K562 (cell line): ENCODE data around the gene SLC6A7. TPM values are rescaled to one million over a fixed set of nuclear protein-coding genes. Genes with fewer than 3 reads are reported as not detected.

Experiments used
- ATAC-seq: fragments of 200-7000 bp; cut with Tn5 transposase; 3 replicates; pipeline ENCODE4 v1.9.1; 2020; ENCODE audit warnings: moderate library complexity
- BruUV-seq: library from RNA; stranded (reverse); fragments of 400-500 nt; replicated peaks from 2 replicates; lab custom pipeline; 2021; lab: Mats Ljungman, UMichigan
- CTCF ChIA-PET: fragments of 300-600 bp; formaldehyde crosslinking; extraction: SDS; loops from one replicate; lab custom pipeline; 2021; ENCODE audit warnings: low intra/inter-chr PET ratio; lab: Yijun Ruan, JAX
- POLR2A ChIA-PET: fragments of 300-600, 350-650 bp; sonication (Branson Sonifier 250); formaldehyde crosslinking; extraction: SDS; loops from one replicate; lab custom pipeline; 2021; ENCODE audit warnings: antibody characterized with exemption, inconsistent platforms; lab: Yijun Ruan, JAX
- DNase-seq, 4 experiments: peaks; one replicate each; pipeline versions ENCODE4 v3.0.0 to v3.0.0-alpha.2; 2011 to 2018; ENCODE audit warnings: low spot score in 3 of 4, mixed read lengths in 3 of 4; ENCODE audit errors: extremely low read depth in 1 of 4
- FAIRE-seq: peaks from 2 replicates; lab custom pipeline; 2011; peaks lifted over from hg19 to GRCh38; lab: Jason Lieb, UNC
- H2AFZ ChIP-seq: 2 replicates; pipeline ENCODE4 v1.6.0; 2011; ENCODE audit warnings: low read depth, low read length, control low read depth, inconsistent platforms
- H3K27ac ChIP-seq: fragments of 200-600 bp; 3 replicates; pipeline ENCODE4 v1.8.0; 2011; ENCODE audit warnings: low read depth, mild to moderate bottlenecking, control low read depth, inconsistent platforms, low read length, moderate library complexity, mixed read lengths; ENCODE audit errors: extremely low read depth
- H3K27me3 ChIP-seq, 2 experiments: fragments of 300-600 bp in 1 of 2; 2 replicates in 1 of 2; 3 replicates in 1 of 2; pipeline versions ENCODE4 v1.6.0 to v1.8.0; 2011; ENCODE audit warnings: inconsistent platforms in 2 of 2, low read length in 2 of 2, mild to moderate bottlenecking in 1 of 2, mixed read lengths in 1 of 2, moderate library complexity in 1 of 2; ENCODE audit not compliant: control insufficient read depth in 2 of 2, insufficient read depth in 2 of 2
- H3K36me3 ChIP-seq: fragments of 300-600 bp; 3 replicates; pipeline ENCODE4 v1.8.0; 2011; ENCODE audit warnings: mild to moderate bottlenecking, low read length, inconsistent platforms; ENCODE audit not compliant: control insufficient read depth, insufficient read depth
- H3K4me1 ChIP-seq, 2 experiments: fragments of 200-600 bp in 1 of 2; replicated peaks in 1 of 2; 2 replicates in 1 of 2; 3 replicates in 1 of 2; pipeline versions ENCODE4 v1.5.1 to v1.8.0; 2011; ENCODE audit warnings: inconsistent platforms in 2 of 2, low read length in 2 of 2, mild to moderate bottlenecking in 1 of 2, mixed read lengths in 1 of 2, moderate library complexity in 1 of 2; ENCODE audit not compliant: control insufficient read depth in 2 of 2, insufficient read depth in 2 of 2
- H3K4me2 ChIP-seq: 2 replicates; pipeline ENCODE4 v1.6.1; 2011; ENCODE audit warnings: low read length, control low read depth, inconsistent platforms, mixed read lengths; ENCODE audit not compliant: insufficient read depth
- H3K4me3 ChIP-seq: fragments of 200-600 bp; sonication (generic), shearing (Covaris generic); 2 replicates; pipeline ENCODE4 v1.5.1; 2016; ENCODE audit warnings: control low read depth, inconsistent platforms
- H3K79me2 ChIP-seq: fragments of 200-600 bp; 3 replicates; pipeline ENCODE4 v1.8.0; 2011; ENCODE audit warnings: low read length, inconsistent platforms; ENCODE audit not compliant: control insufficient read depth, insufficient read depth
- H3K9ac ChIP-seq, 2 experiments: 2 replicates each; pipeline versions ENCODE4 v1.6.0 to v1.6.1; 2011; ENCODE audit warnings: low read depth in 2 of 2, low read length in 2 of 2, control low read depth in 1 of 2, inconsistent platforms in 1 of 2, mild to moderate bottlenecking in 1 of 2, mixed read lengths in 1 of 2; ENCODE audit not compliant: insufficient read depth in 1 of 2
- H3K9me1 ChIP-seq: one replicate; pipeline ENCODE4 v1.6.0; 2011; ENCODE audit warnings: inconsistent platforms, mild to moderate bottlenecking, low read length, moderate library complexity; ENCODE audit not compliant: control insufficient read depth, insufficient read depth
- H3K9me3 ChIP-seq: replicated peaks from 2 replicates; pipeline ENCODE4 v1.5.1; 2011; ENCODE audit warnings: low read depth, low read length, inconsistent platforms; ENCODE audit not compliant: control insufficient read depth, insufficient read depth
- H4K20me1 ChIP-seq: replicated peaks from 2 replicates; pipeline ENCODE4 v1.6.1; 2011; ENCODE audit warnings: low read length, inconsistent platforms, mixed read lengths; ENCODE audit not compliant: control insufficient read depth, insufficient read depth
- CEBPZ ChIP-seq: fragments of 150-350 bp; IDR thresholded peaks from 2 replicates; pipeline ENCODE4 v1.6.1; 2014; ENCODE audit warnings: low read depth, mild to moderate bottlenecking, low read length, borderline replicate concordance
- CHD1 ChIP-seq: fragments of 200-600 bp; sonication (generic); IDR thresholded peaks from one replicate; pipeline ENCODE4 v1.6.1; 2012; ENCODE audit warnings: mild to moderate bottlenecking, moderate library complexity, low read length, inconsistent platforms
- ERF ChIP-seq: fragments of 450-650 bp; formaldehyde crosslinking; IDR thresholded peaks from 2 replicates; pipeline ENCODE4 v1.4.0; 2020; ENCODE audit warnings: mild to moderate bottlenecking, mixed read lengths
- ETV1 ChIP-seq: fragments of 450-650 bp; conservative IDR thresholded peaks from 2 replicates; pipeline ENCODE4 v1.6.1; 2016; ENCODE audit warnings: missing genetic modification characterization, control low read depth, low read depth, missing compliant biosample characterization
- EZH2 ChIP-seq: IDR thresholded peaks from 2 replicates; pipeline ENCODE4 v1.6.1; 2012; ENCODE audit warnings: low read depth, mild to moderate bottlenecking, inconsistent platforms, low read length, borderline replicate concordance
- HDAC3 ChIP-seq: fragments of 450-650 bp; IDR thresholded peaks from 2 replicates; pipeline ENCODE4 v1.6.1; 2018; ENCODE audit warnings: borderline replicate concordance, mild to moderate bottlenecking, moderate library complexity; ENCODE audit not compliant: partially characterized antibody
- HMG20A ChIP-seq: fragments of 450-650 bp; formaldehyde crosslinking; conservative IDR thresholded peaks from 2 replicates; pipeline ENCODE4 v1.4.0; 2020; ENCODE audit warnings: mild to moderate bottlenecking, mixed read lengths
- HNRNPL ChIP-seq: fragments of 200-400 bp; formaldehyde crosslinking; IDR thresholded peaks from 2 replicates; pipeline ENCODE4 v1.6.1; 2017; ENCODE audit warnings: low read depth, mild to moderate bottlenecking, low read length
- POLR3A ChIP-seq: IDR thresholded peaks from 2 replicates; pipeline ENCODE4 v1.6.1; 2011; ENCODE audit warnings: borderline replicate concordance, mild to moderate bottlenecking, moderate library complexity; ENCODE audit not compliant: insufficient read length, insufficient read depth; ENCODE audit errors: extremely low read depth
- PRDM10 ChIP-seq: fragments of 450-650 bp; IDR thresholded peaks from 2 replicates; pipeline ENCODE4 v1.6.1; 2018; ENCODE audit not compliant: partially characterized antibody
- TCF7L2 ChIP-seq: fragments of 150-350 bp; IDR thresholded peaks from 2 replicates; pipeline ENCODE4 v1.6.1; 2016; ENCODE audit warnings: low read depth, mild to moderate bottlenecking, low read length, moderate library complexity
- TFAP4 ChIP-seq: sonication (generic); formaldehyde crosslinking; IDR thresholded peaks from 2 replicates; pipeline ENCODE4 v1.8.0; 2022; ENCODE audit warnings: missing genetic modification reagents, mild to moderate bottlenecking, moderate library complexity, borderline replicate concordance
- ZNF408 ChIP-seq: fragments of 250-450 bp; sonication (Bioruptor Pico); IDR thresholded peaks from 2 replicates; pipeline ENCODE4 v1.4.0; 2020; ENCODE audit warnings: low read depth, mild to moderate bottlenecking, moderate library complexity
- ZNF668 ChIP-seq: fragments of 250-450 bp; sonication (Bioruptor Pico); IDR thresholded peaks from 2 replicates; pipeline ENCODE4 v1.8.0; 2022; ENCODE audit warnings: mild to moderate bottlenecking, inconsistent platforms
- ZNF764 ChIP-seq: fragments of 250-450 bp; sonication (Bioruptor Pico); IDR thresholded peaks from 2 replicates; pipeline ENCODE4 v1.4.0; 2020; ENCODE audit warnings: low read depth, mild to moderate bottlenecking, moderate library complexity
- WGBS: fragments of 100-300 bp; shearing (Covaris generic); methylation state at CpG from one replicate; pipeline ENCODE4 v1.1.6; 2016; ENCODE audit warnings: low coverage, mixed read lengths; ENCODE audit not compliant: insufficient coverage; ENCODE audit errors: missing lambda C conversion rate; 5-methylcytosine and 5-hydroxymethylcytosine counted together
- in situ Hi-C: fragments of 300-500 bp; cut with MboI; formaldehyde crosslinking; loops from 4 replicates; pipeline ENCODE4 v1.15.0; 2018; ENCODE audit warnings: inconsistent platforms, mixed read lengths
- intact Hi-C: fragments of 100-400 bp; cut with micrococcal nuclease; formaldehyde crosslinking; loops from 2 replicates; pipeline ENCODE4 v1.14.2; 2022
- polyA plus RNA-seq, 8 experiments: library from polyadenylated mRNA; depleted of rRNA in 4 of 8; stranded (reverse) in 5 of 8; unstranded in 3 of 8; fragments of >200 nt; fragmentation: Nextera tagmentation in 2 of 8; fragmentation: Illumina TruSeq in 1 of 8; extraction: Ambion mirVana in 2 of 8; extraction: Trizol in 1 of 8; gene quantifications; 2 replicates each; pipeline versions ENCODE4 v1.2.1 to v1.2.3, GENCODE V29; 2011 to 2014; ENCODE audit warnings: inconsistent platforms in 1 of 8, missing spikeins in 1 of 8
- total RNA-seq, 7 experiments: library from RNA; depleted of rRNA in 6 of 7; stranded (reverse); fragments of >200 nt in 6 of 7; fragmentation: Illumina TruSeq in 2 of 7; extraction: Trizol in 2 of 7; gene quantifications; 2 replicates each; pipeline versions ENCODE4 v1.2.1 to v1.2.3, GENCODE V29; 2011 to 2021; ENCODE audit warnings: low replicate concordance in 1 of 7

The SLC6A7 gene
- total and polyA plus RNA-seq, 9 of the 15 experiments (the other 6 are each of a cell fraction or from before 2014, with no cell fraction given), result not detected

GRCh38 chr5:150254774-150255173 lies 64.9 kb downstream of the SLC6A7 start:
- Histone ChIP-seq H4K20me1 (peaks cover 12% of the 10 kb centered on the region; the same call in 1 of the 2 replicates), H3K27me3 (peaks cover 7 to 45% of the 10 kb centered on the region in 2 experiments), H3K79me2 (no peaks in the 10 kb centered on the region), H3K9me1 (no peaks in the 10 kb centered on the region), H3K36me3 (no peaks in the 10 kb centered on the region), H2AFZ (no peak overlapping the region), H3K4me3 (no peak overlapping the region), H3K27ac (no peak overlapping the region), H3K9ac (no peak overlapping the region), H3K4me1 (no peaks in the 10 kb centered on the region), H3K9me3 (no peaks in the 10 kb centered on the region), H3K4me2 (no peak overlapping the region)
- 4% methylated on average over 4 of the region's 4 CpGs for WGBS
- POLR2A ChIA-PET, result interaction anchor here (0.6 to 1.2 kb wide), 3 partner anchors 12 to 1096 kb away, joined by 3 read pairs; no protein-coding TSS in a partner anchor
- BruUV-seq, result no TSS peak
- TF ChIP-seq PRDM10, result no peak
- TF ChIP-seq EZH2, result no peak
- no peak for TF ChIP-seq CEBPZ
- TF ChIP-seq ZNF668, result no peak
- TF ChIP-seq ZNF764 (CRISPR knock-in tag), result no peak
- TF ChIP-seq POLR3A, result no peak
- TF ChIP-seq ETV1 (tag), result no peak
- TF ChIP-seq CHD1, result no peak
- TF ChIP-seq HNRNPL, result no peak
- TF ChIP-seq ZNF408 (CRISPR knock-in tag), result no peak
- TF ChIP-seq TCF7L2, result no peak
- no peak for TF ChIP-seq TFAP4 (CRISPR knock-in tag)
- no peak for TF ChIP-seq HDAC3
- no peak for TF ChIP-seq ERF
- no peak for TF ChIP-seq HMG20A
- CTCF ChIA-PET, result no interaction called here
- DNase-seq (no peak), FAIRE-seq (no peak), ATAC-seq (no peak)
- in situ Hi-C loops (no loop called here), intact Hi-C loops (no loop called here)
